Iris pigment epithelial cell (primary cell): ENCODE measurements around the gene HOXB1.

Experiments
- DNase-seq: peaks from one replicate; pipeline ENCODE4 v3.0.0-alpha.2; 2011; ENCODE audit warnings: low read depth

HOXB1 gene

DNA sequence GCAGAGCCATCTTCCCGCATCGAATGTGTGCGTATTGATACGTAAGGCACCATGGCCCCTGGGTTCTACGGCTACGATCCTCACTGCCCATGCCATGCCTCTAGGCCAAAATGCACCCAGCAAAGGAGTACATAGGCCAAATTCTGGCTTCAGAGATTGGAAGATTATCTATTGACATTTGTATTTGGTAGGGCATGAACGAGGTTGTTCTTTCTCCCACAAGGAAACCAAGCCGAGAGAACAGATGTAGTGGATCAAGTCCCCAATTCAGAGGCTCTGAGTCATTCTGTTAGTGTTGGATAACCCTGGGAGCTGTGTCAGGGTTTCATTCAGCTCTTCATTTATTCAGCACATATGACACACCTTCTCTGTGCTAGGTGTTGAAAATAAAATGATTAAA lies 36.5 kb downstream of the HOXB1 start:
- DNase-seq: peak; percentile 49

DNA sequence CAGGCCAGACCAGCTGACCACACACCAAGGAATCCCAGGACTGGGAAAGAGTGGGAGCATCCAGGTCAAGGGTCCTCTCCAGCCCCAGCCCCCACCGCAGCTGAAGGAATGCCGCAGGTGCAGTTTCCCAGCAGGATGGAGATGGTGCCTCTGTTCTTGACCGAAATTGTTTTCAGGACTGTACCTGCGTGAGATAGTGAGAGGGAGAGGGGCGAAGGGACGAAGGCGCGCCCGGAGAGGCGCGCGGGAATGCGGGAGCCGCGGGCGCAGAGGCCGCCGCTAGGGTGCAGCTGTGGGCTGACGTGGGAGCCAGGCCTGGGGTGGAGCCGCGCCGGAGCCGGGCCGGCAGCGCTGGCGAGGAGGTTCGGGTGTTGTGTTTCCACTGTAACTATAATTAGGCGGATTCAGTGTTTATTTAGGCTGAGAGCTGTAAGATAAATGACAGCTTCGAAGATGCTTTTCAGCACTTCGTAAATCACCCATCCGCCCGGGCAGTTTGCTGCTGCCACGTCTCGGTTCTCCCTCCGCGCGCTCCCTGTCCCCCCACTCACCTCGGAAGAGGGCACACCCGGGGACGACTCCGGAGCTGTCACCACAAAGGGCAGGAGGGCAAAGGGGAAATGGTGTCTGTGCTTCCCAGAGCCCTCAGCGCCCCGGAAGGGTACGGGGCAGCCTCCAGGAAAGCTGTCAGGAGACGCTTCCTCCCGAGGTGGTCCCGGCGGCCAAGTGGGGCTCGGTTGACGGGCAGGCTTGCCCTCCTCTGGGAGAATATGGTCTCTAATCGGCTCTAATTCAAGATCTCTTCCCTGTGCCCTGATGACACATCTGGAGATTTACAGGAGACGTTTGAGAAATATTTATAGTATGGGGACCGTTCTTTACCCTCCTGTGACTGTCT lies 38.2 kb downstream of the HOXB1 start:
- peak; percentile 67 for DNase-seq

DNA sequence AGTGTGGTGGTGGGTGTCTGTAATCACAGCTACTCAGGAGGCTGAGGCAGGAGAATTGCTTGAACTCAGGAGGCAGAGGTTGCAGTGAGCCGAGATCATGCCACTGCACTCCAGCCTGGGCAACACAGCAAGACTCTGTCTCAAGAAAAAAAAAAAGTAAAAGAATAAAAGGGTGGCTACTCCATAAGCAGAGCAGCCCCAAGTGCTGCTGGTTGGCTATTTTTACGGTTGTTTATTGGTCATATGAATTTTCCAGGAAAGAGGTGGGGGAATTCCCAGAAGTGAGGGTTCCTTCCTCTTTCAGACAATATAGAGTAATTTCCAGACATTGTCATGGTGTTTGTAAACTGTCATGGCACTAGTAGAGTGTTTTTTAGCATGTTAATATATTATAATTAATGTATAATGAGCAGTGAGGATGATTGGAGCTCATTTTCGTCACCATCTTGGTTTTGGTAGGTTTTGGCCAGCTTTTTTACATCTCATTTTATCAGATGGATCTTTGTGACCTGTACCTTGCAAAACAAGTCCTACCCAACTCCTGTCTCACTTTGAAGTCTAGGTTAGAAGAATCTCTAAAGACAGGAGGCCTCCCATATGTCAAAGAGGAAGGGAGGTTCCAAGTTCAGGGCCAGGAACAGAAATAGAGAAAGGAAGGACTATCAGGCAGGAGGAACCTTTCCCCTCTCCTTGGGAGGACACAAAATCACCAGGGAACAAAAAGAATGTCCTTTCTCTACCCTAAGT lies 39.1 kb downstream of the HOXB1 start:
- DNase-seq: no peak

- peak; percentile 13 for DNase-seq
These were observed 40.3 kb downstream of the HOXB1 start for GRCh38 chr17:48490451-48490892.

DNA sequence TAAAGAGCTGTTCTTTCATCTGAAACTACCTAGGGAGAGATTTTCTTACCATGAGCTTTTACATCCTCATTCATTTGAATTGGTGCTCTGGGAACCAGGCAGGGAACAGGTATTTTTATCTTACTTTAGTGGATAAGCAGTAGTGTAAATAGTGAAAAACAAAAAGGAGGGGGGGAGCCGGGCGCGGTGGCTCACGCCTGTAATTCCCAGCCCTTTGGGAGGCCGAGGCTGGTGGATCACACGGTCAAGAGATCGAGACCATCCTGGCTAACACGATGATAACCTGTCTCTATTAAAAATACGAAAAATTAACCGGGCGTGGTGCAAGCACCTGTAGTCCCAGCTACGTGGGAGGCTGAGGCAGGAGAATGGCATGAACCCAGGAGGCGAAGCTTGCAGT lies 41.0 kb downstream of the HOXB1 start:
- DNase-seq: no peak

- DNase-seq: no peak
These were observed 42.2 kb downstream of the HOXB1 start for GRCh38 chr17:48488548-48489106.

DNA sequence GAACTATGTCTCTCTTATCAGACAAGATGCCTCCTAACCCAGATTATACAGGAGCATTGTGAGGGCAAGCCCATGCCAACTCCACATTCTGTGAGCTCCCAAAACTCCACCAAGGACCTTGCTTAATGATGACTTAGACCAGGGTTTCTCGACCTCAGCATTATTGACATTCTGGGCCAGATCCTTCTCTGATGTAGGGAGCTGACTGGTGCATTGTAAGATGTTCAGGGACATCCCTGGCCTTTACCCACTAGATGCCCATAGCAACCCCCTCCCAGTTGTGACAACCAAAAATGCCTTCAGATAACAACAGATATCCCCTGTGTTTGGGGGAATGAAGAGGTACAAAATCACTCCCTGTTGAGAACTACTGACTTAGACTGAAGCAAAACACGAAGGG lies 43.6 kb downstream of the HOXB1 start:
- DNase-seq: peak; percentile 18

DNA sequence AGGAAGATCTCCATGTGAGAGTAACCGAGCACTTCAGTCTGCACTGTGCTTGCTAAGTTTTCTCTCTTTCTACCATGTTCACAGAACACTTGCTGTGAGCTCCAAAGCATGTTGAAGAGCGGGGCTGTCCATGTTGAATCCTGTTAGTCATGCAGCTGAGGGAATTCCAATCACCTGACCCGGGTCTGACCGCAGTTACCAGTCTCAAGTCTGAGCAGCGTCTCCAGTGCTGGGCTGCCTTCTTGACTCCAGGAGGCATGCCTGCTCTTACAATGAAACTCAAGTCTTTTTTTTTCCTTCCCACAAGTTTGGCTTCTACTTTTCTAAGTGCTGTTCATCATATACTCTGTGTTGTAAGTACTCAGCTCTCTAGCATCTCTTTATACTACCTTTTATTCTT lies 44.3 kb downstream of the HOXB1 start:
- DNase-seq: peak; percentile 100

DNA sequence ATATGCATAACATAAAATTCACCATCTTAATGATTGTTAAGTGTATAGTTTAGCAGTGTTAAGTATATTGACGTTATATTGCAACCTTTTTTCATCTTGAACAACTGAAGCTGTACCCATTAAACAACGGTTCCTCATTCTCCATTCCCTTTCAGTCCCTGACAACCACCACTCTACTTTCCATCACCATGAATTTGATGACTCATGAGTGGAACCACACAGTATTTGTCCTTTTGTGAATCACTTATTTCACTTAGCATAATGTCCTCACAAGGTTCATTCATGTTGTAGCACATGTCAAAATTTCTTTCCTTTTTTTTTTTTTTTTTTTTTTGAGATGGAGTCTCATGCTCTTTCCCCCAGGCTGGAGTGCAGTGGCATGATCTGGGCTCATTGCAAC lies 46.0 kb downstream of the HOXB1 start:
- DNase-seq: peak; percentile 69

DNA sequence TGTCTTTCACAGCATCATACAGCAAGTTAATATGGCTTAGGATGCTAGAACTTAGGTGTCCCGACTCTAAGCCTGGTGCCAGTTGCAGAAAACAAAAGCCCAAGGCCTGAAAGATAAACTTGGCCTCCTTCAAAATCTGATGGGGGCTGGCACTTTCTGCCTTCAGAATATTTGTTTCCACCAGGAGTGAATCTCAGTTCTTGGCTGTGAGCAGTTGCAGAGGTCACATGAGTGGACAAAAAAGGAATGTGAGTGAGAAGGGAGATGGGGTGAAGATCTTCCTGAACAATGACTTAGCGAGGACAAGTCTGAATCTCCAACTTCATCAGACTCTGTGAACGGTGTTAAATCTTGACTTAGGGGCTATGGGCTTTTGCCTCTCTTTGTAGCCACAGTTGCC lies 46.6 kb downstream of the HOXB1 start:
- peak; percentile 68 for DNase-seq

DNA sequence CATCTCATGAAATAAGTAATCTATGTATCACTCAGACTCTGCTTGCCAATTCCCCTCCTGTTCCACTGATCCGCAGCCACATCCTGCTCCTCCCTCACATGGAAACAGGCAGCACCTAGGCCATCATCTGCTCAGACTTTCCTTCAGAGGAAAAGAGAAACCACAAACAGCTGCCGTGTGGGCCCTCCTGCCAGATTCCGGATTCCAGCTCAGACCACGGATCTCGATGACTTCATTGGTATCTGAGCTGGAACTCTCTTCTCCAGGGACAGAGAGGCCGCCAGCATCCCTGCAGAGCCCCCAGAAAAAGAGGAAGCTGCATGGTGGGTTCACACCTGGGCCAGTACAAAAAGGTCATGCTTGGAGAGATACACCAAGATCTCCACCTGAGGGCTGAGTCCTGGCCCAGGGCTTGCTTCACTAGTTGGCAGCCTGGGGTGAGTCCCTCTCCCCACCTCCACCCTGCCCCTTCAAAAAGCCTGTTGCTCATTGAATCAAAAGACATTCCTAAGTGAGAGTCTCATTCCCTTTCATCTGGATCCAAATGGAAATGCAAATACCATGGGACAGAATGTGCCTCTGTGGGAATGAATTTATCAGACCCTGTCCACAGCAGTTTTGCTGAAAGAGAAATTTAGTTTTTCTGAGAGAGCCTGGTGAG lies 47.2 kb downstream of the HOXB1 start:
- peak; percentile 98 for DNase-seq

DNA sequence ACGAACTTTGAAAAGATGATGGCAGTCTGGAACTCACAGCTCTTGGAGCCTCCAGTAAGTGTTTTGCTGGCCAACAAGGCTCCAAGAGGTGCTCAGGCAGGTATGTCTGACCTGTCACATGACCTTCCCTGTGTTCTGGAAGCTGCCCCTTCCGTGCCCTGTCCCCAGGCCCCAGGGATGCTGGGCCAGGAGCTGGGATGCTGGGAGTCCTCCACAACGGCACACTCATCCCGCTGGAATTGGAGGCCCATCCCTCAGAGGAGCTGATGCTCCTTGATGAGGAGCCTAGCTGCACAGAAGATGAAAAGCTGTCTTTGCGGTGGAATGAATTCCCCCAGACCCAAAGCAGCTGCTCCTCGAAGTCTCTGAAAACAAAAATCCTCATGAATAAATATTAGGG lies 47.8 kb downstream of the HOXB1 start:
- DNase-seq: no peak

- peak; percentile 58 for DNase-seq
These were observed 48.5 kb downstream of the HOXB1 start for GRCh38 chr17:48482301-48482700.

DNA sequence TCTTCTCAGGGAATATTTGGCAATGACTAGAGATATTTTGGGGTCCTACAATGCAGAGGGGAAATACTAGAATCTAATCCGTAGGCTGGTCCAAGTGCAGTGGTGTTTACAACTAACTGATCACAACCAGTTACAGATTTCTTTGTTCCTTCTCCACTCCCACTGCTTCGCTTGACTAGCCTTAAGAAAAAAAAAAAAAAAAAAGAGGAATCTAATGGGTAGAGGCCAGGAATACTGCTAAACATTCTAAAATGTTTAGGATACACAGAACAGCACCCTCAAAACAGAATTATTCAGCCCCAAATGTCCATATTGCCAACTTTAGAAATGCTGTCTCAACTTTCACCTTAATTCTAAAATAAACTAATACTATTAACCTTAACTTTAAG lies 51.8 kb downstream of the HOXB1 start:
- DNase-seq: no peak
